ENCODE measurements around the gene STX5.
A peak's percentile ranks its signal among the peaks of the same experiment; 100 is the strongest.
"Not testable (repeated sequence)": the region's sequence is repeated elsewhere in the genome, so short reads cannot be mapped to it uniquely, and the experiment has no call there.

The STX5 gene

DNA sequence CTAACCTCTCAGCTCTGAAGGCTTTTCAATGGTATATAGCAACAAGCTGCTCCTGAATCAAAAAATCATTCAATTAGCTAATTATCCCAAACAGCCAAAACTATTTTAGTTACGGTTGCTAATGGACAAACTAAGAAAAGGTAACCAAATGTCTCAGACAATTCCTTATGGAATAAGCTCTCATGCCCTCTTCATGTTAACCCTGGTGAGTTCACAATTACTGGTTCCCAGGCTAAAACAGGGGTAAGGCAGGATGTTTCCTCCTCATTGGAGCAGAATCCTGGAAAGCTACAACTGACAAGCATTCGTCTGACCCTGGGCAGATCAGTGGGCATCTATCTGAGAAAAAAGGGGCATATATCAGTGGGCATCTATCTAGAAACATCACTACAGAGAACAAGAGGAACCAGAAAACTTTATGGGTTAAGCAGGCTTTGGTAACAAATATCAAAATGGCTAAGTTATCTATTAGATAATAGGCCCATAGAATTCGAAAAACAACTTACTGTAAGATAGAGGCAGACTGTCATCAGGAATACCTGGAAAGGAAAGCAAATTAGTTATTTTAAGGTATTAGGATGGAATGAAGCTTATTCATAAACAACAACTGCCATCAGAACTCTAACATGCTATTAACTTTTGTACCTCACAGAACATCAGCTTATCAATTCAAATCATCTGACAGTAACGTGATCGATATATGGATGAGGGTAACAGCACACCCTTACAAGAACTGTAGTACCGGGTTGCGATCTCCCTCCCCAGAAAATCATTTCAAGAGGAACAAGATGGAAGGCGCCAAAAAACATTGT lies 22.4 kb upstream of the STX5 start:
- DNase-seq = no peak

DNA sequence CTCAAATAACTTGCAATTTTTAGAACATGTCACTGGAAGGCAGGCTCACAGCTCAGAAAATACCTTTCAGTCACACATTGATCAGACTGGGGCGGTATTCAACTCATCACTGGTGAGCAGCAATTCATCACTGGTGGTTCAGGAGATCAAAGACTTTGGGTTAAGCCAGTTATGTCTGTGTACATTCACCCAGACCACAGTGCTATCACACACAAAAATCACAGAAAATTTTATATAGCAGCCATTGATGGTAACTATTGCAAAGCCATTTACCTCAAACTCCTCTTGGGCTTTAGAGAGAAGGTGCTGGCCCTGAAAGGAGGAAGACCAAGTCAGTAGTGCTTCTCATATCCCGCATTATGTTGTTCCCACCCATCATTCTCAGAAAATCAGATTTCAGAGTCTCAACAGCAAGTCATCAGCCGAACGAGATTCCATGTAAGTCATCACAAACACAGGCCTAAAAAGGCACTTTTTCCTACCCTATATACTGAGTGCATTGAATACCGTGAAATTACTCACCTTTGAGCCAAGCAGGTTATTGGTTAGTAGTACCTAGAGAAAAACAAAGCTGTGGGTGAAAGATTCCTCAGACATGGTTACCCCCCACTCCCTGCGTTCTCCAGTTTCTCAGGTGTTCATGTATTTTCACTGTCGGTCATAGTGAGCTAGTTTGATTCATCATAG lies 21.6 kb upstream of the STX5 start:
- no peak for DNase-seq

DNA sequence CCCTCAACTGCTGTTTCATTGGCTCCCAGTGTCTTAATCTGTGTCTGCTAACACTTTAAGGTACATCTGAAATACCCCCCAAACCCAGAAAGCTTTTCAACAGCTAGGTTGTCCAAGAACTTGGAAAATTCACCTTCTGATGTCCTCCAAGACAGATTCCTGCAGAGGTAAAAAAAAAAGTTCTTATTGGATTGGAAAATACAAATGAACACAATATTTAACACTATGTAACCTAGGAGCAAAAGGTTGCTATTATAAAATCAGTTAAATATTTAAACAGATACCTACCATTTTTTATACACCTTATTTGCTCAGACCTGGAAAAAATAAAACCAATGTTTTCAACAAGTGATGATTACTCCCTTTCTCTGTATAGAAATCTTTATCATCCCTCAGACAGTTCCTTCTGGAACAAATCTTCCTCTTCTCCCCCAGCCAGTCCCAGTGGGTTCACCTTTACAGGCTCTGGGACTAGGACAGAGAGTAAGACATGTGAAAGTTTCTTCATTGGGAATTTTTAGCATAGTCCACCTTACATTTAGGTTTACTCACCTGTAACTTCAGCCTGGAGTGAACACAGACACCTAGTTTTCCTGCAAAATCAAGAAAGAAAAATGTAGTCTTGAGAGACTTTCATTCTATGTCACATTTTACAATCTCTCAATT lies 20.8 kb upstream of the STX5 start:
- no peak for DNase-seq

DNA sequence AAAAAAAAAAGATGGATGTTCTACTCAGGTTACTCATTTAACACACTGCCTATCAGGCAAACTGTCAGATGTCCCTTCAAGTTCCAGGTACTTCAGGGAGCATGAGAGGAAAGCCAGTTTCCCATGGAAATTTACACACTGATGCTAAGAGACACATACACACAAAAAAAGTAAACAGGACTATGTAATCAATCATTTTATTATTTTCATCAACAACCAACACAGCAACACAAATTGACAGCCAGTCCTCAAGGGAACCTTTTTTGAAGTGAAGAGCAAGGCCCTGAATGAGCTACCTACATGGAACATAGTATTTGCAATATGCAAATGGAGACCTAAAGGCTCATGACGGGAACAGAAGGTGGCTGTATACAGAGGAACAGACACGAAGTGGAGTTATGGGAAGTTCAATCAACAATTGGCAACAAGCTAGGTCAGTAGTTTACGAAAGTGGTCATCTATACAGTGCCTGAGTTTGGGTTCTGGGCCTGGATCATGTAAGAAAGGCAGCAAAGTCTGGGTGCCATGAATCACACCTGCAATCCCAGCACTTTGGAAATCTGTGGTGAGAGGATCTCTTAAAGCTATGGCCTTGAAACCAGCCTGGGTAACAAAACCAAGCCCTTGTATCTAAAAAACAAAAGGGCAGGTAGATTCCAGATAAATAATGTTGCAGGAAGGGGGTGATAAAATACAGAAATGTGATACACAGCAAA lies 20.1 kb upstream of the STX5 start:
- DNase-seq = no peak

DNA sequence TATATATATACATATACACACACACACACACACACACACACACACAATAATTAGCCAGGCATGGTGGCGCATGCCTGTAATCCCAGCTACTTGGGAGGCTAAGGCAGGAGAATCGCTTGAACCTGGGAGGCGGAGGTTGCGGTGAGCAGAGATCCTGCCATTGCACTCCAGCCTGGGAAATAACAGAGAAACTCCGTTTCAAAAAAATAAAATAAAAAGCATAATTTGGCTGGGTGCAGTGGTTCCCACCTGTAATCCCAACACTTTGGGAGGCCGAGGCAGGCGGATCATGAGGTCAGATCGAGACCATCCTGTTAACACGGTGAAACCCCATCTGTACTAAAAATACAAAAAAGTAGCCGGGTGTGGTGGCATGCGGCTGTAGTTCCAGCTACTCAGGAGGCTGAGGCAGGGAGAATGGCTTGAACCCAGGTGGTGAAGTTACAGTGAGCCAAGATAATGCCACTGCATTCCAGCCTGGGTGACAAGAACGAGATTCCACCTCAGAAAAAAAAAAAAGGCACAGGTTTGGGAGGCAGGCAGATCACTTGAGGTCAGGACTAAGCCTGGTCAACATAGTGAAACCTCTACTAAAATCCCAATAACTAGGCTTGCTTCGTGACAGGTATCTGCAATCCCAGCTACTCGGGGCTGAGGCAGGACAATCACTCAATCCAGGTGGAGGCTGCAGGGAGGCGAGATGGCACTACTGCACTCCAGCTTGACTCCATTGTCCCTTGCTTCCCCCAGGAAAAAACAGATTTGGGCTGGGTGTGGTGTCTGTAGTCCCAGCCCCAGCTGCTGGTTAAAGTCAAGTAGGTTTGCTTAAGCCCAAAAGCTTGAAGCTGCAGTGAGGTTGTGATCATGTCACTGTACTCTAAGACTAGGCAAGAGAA lies 19.3 kb upstream of the STX5 start:
- no peak for DNase-seq

DNA sequence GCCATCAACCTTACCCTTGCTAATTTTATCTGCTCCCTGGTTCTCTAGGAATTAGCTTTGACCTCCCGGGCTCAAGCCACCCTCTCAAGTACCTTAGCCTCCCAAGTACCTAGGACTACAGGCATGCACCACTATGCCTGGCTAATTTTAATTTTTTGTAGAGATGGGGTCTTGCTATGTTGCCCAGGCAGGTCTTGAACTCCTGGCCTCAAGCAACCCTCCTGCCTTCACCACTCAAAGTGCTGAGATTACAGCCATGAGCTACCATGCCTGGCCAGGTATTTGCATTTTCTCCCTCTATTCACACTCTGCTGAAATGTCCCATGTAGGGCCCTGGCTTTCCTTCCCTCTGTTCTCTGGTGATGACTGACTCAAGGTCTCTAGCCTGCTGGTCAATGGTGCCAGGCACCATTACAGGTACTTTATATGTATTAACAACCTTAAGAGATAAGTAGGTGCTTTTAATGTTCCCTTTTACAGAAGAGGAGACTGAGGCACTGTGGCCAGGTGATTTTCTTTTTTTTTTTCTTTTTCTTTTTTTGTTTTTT lies 16.0 kb upstream of the STX5 start:
- no peak for DNase-seq

DNA sequence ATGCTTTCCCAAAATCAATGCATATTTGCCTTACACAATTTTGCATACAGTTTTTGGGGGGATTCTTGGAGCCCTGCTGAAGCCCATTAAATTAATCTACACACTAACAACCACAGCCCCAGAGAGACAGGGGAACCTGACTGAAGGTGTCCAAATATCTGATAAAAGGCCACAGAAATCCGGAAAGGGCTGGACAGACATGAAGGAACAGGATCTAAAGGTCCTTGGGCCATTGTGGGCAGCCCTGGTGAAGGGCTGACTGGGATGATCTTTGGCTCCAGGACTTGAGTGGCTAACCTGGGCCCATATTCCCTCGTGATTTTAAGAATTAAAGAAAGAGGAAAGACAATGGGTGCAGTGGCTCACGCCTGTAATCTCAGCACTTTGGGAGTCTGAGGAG lies 14.3 kb upstream of the STX5 start:
- DNase-seq = no peak

DNA sequence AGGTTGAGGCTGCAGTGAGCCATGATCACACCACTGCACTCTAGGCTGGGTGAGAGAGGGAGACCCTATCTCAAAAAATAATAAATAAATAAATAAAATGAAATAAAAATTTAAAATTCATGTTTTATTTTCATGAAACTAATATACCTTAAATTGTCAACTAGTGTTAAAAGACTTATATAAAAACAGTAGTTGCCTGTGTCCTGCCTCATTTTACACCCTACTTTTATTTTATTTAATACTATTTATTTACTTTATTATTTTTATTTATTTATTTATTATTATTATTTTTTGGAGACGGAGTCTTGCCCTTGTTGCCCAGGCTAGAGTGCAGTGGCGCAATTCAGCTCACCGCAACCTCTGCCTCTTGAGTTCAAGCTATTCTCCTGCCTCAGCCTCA lies 12.3 kb upstream of the STX5 start:
- no peak for DNase-seq

DNA sequence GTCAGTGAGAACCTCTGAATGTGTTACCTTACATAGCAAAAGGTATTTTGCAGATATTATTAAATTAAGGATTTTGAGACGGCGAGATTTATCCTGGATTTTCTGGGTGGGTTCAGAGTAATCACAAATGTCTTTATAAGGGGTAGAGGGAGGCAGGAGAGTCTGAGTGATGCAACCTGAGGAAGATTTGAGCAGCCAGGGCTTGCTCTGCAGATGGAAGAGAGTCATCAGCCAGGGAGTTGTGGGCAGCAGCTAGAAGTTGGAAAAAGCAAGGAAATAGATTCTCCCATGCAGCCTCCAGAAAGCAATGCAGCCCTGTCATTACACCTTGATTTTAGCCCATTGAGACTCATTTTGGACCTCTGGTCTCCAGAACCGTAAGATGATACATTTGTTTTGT lies 11.6 kb upstream of the STX5 start:
- no peak for DNase-seq

DNA sequence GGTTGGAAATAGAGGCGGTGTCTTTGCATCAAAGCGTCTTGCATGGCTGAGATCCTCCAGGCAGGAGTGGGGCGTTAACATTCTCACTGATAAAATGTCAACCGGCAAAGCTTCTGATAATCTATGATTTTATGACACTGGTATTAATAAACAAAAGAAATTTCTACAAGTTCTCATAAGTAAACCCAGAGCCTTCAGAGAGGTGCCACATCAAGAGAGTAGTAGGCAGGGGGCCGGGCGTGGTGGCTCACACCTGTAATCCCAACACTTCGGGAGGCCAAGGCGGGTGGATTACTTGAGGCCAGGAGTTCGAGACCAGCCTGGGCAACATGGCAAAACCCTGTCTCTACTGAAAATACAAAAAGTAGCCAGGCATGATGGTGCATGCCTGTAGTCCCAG lies 11.0 kb upstream of the STX5 start:
- not testable (repeated sequence) for DNase-seq

DNA sequence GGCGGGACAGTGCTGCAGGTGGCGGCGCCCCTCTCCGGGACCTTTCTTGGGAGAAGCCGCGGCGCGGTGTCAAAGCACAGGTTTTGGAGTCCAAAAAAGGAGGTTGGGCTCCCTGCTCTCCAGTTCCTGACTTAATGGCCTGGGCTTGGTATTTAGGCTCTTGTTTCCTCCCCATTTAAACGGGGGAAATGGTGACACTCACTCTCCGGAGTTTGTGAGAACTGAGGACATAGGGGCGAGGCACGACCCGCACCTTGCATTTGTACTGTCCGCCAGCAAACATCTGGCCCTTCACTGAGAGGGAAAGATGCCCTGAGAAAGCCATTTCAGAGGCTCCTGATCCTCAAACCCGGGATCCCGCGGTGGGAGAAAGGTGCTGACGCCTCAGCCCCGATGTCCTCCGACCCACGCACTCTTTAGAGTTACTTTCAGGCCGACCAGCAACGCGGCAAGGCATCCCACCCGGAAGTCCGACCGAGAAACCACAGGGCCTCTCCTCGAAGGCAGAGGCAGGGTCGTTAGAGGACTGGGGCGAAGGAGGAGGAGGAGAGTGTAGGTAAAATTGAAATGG lies 10.4 kb upstream of the STX5 start:
- peak in 3 of 5 donors; percentile 19 to 49 (median 21) for DNase-seq

DNA sequence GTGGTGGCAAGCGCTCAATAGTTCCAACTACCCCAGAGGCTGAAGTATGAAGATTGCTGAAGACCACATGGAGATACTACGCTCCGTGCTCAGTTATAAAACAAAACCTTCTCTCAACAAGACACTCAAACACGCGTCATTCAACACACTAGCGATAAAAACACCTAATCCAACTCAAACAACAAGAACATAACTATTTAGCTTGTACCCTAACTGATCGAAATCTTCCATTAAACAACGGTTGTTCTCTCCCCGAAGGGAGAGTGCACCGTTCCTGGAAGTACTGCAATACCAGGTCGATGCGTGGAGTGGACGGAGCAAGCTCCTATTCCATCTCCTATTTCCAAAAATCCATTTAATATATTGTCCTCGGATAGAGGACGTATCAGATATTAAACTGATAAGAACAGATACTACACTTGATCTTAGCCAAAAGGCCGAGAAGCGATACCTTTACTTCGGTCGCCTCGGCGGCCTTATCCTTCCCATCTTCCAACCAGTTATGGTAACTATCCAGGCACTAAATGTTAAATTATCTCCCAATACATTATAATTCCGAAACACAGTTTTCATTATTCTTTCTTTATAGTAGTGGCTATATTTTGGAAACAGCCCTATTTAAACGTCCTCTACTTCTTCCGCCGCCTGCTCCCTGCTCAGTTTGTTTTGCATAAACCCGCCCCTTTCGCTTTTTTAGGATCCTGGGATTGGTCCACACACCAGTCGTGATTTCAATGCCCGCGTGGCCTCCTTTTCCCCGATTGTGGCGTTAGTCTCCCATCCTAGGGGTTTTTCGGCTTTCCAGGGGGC lies 9.7 kb upstream of the STX5 start:
- DNase-seq = peak; percentile 68 to 98 (median 84)

DNA sequence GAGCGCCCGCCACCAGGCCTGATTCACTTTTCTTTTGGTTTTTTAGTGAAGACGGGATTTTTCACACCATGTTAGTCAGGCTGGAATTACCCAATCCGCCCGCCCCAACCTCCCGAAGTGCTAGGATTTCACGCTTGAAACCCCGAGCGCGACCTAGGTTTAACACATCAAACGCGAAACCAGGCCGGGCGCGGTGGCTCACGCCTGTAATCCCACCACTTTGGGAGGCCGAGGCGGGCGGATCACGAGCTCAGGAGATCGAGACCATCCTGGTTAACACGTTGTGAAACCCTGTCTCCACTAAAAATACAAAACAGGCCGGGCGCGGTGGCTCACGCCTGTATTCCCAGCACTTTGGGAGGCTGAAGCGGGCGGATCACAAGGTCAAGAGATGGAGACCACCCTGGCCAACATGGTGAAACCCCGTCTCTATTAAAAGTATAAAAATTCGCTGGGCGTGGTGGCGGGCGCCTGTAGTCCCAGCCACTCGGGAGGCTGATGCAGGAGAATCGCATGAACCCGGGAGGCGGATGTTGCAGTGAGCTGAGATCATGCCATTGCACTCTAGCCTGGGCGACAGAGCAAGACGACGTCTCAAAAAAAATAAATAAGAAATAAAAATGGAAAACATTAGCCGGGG lies 9.0 kb upstream of the STX5 start:
- DNase-seq = peak; percentile 65 to 76 (median 75)

DNA sequence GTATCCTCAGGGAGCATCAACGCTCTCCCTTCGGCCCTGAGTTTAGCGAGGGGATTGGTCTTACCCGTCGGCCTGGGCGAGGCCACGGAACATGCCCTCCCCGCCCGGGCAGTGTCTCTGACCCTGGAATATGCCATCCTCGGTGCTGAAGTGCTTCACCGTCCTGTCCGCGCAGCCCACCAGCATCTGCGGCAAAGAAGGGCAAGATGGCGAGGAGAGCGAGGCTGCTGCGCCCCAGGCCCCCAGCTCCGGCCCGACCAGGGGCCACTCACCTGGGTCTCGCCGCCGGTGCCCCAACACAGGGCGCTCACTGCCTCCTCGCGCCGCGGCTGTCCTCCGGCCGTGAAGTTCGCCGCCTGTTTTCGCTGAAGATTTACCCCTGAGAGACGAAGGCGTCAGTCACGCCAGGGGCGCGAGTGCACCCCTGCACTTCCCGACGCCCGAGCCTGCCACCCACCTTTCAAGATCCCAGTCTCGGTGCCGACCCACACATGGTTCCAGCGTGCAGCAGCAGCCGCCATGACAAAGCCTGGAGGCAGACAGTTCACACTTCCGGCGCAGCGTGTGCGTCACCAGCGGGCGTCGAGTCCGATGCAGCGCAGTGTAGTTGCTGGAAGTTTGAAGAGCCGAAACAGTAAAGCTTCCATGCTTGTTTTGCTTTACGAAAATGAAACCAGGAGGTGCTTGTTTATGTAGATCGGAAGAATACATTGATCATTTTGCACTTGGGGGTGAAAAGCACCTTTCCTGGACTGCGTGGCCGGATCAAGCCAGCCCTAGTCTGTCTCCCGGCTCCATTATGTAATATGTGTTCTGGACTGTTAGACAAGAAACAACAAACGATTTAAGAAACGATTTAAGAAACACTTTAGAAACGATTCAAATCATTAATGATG lies 7.4 kb upstream of the STX5 start, which contains the start of gene WDR74:
TSS of gene WDR74 (minus strand) at position 541 of the 896 bp plus-strand sequence. CDS start at position 521, 20 bp downstream.
- peak; percentile 79 to 96 (median 89) for DNase-seq

DNA sequence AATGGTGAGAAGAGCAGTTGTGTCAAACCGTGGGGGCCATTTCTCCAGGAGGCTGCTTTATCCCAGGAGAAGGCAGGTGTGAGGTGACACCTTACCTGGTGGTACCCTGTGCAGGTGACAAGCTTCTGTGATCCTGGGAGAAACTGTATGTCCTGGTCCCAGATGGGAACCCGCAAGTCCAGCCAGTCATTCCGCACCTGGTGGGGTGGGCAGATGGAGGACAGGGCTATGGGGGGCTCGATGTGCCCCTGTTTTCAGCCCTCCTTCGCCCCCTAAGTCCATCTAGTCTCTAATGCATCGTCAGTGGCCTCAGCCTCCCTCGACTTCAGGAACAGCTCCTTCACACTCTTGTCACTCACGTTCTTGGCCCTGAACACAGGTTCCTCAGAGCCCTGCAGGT lies 3.5 kb upstream of the STX5 start:
- no peak for DNase-seq

DNA sequence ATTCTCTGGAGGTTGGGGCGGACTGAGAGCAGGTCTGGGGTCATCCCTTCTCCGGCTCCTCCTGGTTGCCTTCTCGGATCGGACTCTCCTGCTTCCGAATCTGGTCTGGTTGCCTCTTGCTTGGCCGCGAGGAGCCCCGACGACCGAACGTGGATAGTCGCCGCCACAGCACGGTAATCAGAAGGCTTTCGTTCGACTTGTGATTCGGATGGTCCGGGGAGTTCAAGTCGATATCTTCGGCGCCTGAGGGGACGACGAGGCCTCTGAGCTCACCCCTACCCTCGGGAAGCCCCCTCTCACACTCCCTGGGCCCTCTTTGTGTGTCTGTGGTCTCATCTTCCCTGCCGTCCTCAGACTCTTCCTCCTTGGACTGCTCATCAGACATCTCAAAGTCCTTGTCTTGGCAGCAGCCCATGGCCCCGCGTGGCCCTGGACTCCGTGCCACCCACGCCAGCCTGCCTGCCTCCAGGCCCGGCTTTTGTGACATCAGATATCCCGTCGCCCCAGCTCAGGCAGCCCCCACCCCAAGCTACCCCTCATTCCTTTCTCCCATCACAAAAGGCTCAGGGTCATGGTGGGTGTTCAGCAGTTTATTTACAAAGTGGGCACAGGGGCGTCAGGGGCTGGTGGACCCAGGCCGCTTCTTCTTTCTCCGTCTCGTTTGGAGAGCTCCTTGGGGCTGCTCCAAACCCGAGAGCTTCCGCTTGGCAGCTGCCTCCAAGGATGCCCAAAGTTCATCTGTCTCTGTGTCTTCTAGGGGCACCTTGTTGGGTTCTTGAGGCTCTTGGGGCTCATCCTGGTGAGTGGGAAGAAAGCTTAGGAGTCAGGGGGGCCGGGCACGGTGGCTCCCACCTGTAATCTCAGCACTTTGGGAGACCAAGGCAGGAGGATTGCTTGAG lies 734 bp upstream of the STX5 start, which contains the start of gene TEX54:
TSS of gene TEX54 (minus strand) at position 506 of the 899 bp plus-strand sequence.
- DNase-seq = no peak

DNA sequence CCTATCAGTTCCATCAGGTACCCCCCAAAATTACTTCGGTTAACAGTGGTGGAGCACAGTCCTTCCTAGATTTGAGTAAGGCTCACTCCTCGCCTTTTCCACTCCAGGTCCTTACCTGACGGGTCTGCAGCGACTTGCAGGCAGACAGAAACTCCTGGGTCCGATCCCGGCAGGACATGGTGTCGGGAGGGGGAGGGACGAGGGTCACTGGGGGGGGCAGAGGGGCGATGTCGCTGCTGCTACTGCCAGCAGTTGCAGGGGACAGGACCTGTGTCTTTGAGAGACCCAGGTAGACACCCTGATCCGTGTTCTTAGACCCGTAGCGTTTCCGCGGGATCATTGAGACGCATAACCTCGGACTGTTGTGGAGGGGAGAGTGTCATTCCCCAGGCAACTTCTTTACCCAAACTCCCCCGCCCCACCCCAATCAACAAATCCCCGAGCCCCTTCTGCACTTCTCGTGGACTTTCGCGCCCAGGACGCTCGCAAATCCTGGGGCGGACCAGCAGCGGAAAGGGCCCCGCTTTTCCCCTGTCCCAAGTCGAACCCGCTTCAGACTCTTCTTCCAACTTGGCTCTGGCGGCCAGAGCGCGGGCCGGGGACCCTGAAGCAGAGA lies 839 bp downstream of the STX5 start:
- DNase-seq = no peak
